Measurements from ENCODE around the gene B4GALT6. TPM values are rescaled to one million over a fixed set of nuclear protein-coding genes. Genes with fewer than 3 reads are reported as not detected.

The B4GALT6 gene
- total and polyA plus RNA-seq, 2 of the 4 experiments (the other 2 are of a cell fraction): 1.1 to 3.9 TPM

- Histone ChIP-seq H3K4me1 (ENCODE audit: control insufficient read depth, insufficient read depth, low read length) (no peaks in the 10 kb centered on the region), H3K4me3 (ENCODE audit: insufficient read depth, low read depth, low read length) (peak overlapping the region; percentile 2; the same call in 1 of the 2 replicates), H3K79me1 (ENCODE audit: low read depth in 1 of 2, low read length in 2 of 2) (no peaks in the 10 kb centered on the region), H3K14ac (replicated peaks; ENCODE audit: low read depth, low read length) (no peak overlapping the region), H2AK9ac (replicated peaks; ENCODE audit: low read depth, low read length, poor library complexity) (no peak overlapping the region), H3K18ac (ENCODE audit: low read depth, low read length) (no peak overlapping the region), H3K36me3 (ENCODE audit: control insufficient read depth, insufficient read depth, low read length) (no peaks in the 10 kb centered on the region), H3K56ac (ENCODE audit: extremely low read depth, insufficient read depth, low read length) (no peak overlapping the region), H3K23ac (ENCODE audit: low read depth, low read length) (no peak overlapping the region), H2AK5ac (ENCODE audit: low read depth, low read length) (no peak overlapping the region), H4K91ac (ENCODE audit: insufficient read depth, low read depth, low read length) (no peak overlapping the region), H4K5ac (ENCODE audit: low read depth, low read length) (no peak overlapping the region), H2BK15ac (ENCODE audit: low read depth, low read length) (no peak overlapping the region), H3K9me1 (ENCODE audit: insufficient read depth, low read length) (no peaks in the 10 kb centered on the region), H2BK20ac (ENCODE audit: low read depth, low read length) (no peak overlapping the region), H3K4ac (ENCODE audit: low read depth, low read length) (no peak overlapping the region), H4K8ac (ENCODE audit: low read depth in 2 of 2, low read length in 2 of 2) (no peak overlapping the region), H3K4me2 (ENCODE audit: low read depth, low read length) (peak overlapping the region; percentile 61; the same call in 1 of the 2 replicates), H2BK5ac (ENCODE audit: low read depth, low read length, poor library complexity, severe bottlenecking) (no peak overlapping the region), H2BK120ac (ENCODE audit: low read depth, low read length) (no peak overlapping the region), H3K9me3 (ENCODE audit: control insufficient read depth, insufficient read depth, low read length) (0 out of 2 replicates have a peak, but pooled peaks cover 2% of the 10 kb centered on the region), H2AFZ (replicated peaks; ENCODE audit: low read length, poor library complexity) (no peak overlapping the region), H4K20me1 (ENCODE audit: insufficient read depth, low read length) (no peaks in the 10 kb centered on the region), H3K27ac (ENCODE audit: insufficient read depth, low read length) (no peak overlapping the region), H3K9ac (ENCODE audit: low read depth, low read length) (no peak overlapping the region), H3K27me3 (ENCODE audit: control insufficient read depth, insufficient read depth, low read length) (peaks cover 14% of the 10 kb centered on the region)
- WGBS, 2 experiments (ENCODE audit: extremely low coverage in 2 of 2, insufficient read length in 1 of 2): 8% methylated on average over 19 of the region's 43 CpGs; no CpG with 5 or more reads in 1 of the 2 experiments
- intact Hi-C loops (cut with micrococcal nuclease) (loop anchor here (2.0 kb wide), 1 partner anchor 299 kb away; no protein-coding TSS in a partner anchor), dilution Hi-C loops (cut with HindIII; ENCODE audit: low sequenced_read_pairs, unreplicated experiment) (no loop called here), in situ Hi-C loops (cut with MboI; ENCODE audit: low sequenced_read_pairs) (loop anchor here (10.0 kb wide), 1 partner anchor 169 kb away; no protein-coding TSS in a partner anchor)
- no TSS peak for BruUV-seq (replicated peaks)
- ATAC-seq (ENCODE audit: low read depth) (peak; percentile 38; the same call in 1 of the 2 replicates), DNase-seq (no peak)
- POLR2A ChIA-PET (ENCODE audit: unreplicated experiment): no interaction called here
- CTCF ChIA-PET: interaction anchor here (0.6 kb wide), 1 partner anchor 1682 kb away, joined by 3 read pairs; no protein-coding TSS in a partner anchor
- no peak for TF ChIP-seq MAZ (IDR thresholded peaks at IDR 0.05; ENCODE audit: borderline replicate concordance, low read depth, low read length)
- no peak for TF ChIP-seq RFX5 (IDR thresholded peaks at IDR 0.05; ENCODE audit: low read depth, low read length)
- no peak for TF ChIP-seq CHD1 (IDR thresholded peaks at IDR 0.05; ENCODE audit: low read depth, low read length)
- no peak for TF ChIP-seq SMC3 (IDR thresholded peaks at IDR 0.05; ENCODE audit: low read depth, low read length)
- no peak for TF ChIP-seq NFE2L2 (IDR thresholded peaks at IDR 0.05; ENCODE audit: low read depth, low read length)
- TF ChIP-seq CEBPB (IDR thresholded peaks at IDR 0.05; ENCODE audit: low read depth, low read length): no peak
- TF ChIP-seq BHLHE40 (IDR thresholded peaks at IDR 0.05; ENCODE audit: low read depth, low read length): no peak
- TF ChIP-seq ELK1 (IDR thresholded peaks at IDR 0.05; ENCODE audit: borderline replicate concordance, low read depth, low read length): no peak
- TF ChIP-seq USF2 (IDR thresholded peaks at IDR 0.05; ENCODE audit: low read depth, low read length): no peak
- no peak for TF ChIP-seq POLR2A (IDR thresholded peaks at IDR 0.05; ENCODE audit: low read depth, low read length)
- no peak for TF ChIP-seq RCOR1 (IDR thresholded peaks at IDR 0.05; ENCODE audit: insufficient replicate concordance, low read length)
- TF ChIP-seq FOS (IDR thresholded peaks at IDR 0.05; ENCODE audit: low read depth, low read length): no peak
- TF ChIP-seq MAFK (IDR thresholded peaks at IDR 0.05; ENCODE audit: low read depth, low read length): no peak
- no peak for TF ChIP-seq CTCF (conservative IDR thresholded peaks at IDR 0.05; ENCODE audit: low read depth, low read length)
- TF ChIP-seq RAD21 (IDR thresholded peaks at IDR 0.05; ENCODE audit: low read length): no peak
These were observed 39.8 kb upstream of the B4GALT6 start for GRCh38 chr18:31723990-31724711.
